ENCODE results near the gene RAP1GAP2.

DNA sequence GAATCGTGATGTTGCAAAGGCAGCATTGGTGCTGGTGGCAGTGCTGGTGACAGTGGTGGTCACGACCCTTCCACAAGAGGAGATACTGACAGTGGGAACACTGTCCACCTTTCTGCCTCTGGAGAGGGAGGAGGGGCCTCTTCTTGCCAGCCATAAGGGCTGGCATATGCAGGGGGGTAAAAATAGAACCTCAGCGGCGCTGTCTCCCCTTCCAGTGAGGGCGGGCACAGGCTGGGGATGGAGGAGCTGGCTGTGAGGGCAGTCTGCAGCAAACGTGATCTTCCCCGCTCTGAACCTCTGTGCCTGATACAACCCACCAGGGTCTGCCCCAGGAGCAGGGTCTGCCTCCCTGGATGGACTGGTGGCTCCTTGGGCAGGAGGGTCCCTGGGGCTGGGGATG, 3.4 kb downstream of the RAP1GAP2 start:
- no peak for TF ChIP-seq EZH2 (IDR thresholded peaks at IDR 0.05; ENCODE audit: insufficient read depth, poor library complexity, severe bottlenecking)
- TF ChIP-seq EZH2phosphoT487 (IDR thresholded peaks at IDR 0.05; ENCODE audit: insufficient read depth, low read depth): no peak
